ENCODE measurements around the gene TRIM2.

Gene TRIM2

DNA sequence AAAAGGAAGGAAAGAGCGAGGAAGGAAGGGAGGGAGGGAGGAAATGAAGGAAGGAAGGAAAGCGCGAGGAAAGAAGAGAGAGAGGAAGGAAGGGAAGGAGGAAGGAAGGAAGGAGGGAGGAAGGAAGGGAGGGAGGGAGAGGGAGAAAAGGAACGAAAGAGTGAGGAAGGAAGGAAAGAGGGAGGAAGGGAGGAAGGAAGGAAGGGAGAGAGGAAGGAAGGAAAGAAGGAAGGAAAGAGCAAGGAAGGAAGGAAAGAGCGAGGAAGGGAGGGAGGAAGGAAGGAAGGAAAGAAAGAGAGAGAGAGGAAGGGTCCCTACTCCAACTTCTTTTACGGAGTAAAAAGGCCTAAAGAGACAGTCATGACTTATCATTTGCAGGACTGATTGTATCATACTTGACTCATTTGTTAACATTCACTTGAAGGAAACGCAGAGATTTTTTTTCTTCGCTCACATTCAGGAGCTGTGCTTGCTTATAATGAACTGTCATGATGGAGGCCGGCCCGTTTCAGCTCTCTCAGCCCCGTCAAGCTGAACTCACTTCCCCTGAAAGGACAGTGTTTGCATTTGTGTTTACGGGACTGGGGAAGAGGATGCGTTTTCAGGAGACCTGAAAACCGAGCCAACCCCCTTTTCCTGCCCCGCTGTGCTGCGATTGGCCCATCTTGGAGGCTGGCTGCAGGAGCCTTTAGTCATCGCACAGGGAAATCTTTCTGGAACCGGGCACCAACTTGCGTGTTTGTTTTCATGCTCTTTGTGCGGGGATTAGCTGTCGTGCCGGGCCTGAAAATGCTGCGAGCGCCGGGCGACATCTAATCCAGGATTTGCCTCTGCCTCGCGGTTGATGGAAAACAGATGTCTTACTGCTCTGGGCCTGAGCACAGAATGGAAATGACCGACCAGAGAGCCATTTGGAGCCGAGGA lies 17.8 kb downstream of the TRIM2 start:
- no peak for DNase-seq (ENCODE audit: low read depth in 2 of 3, low spot score in 1 of 3)

DNA sequence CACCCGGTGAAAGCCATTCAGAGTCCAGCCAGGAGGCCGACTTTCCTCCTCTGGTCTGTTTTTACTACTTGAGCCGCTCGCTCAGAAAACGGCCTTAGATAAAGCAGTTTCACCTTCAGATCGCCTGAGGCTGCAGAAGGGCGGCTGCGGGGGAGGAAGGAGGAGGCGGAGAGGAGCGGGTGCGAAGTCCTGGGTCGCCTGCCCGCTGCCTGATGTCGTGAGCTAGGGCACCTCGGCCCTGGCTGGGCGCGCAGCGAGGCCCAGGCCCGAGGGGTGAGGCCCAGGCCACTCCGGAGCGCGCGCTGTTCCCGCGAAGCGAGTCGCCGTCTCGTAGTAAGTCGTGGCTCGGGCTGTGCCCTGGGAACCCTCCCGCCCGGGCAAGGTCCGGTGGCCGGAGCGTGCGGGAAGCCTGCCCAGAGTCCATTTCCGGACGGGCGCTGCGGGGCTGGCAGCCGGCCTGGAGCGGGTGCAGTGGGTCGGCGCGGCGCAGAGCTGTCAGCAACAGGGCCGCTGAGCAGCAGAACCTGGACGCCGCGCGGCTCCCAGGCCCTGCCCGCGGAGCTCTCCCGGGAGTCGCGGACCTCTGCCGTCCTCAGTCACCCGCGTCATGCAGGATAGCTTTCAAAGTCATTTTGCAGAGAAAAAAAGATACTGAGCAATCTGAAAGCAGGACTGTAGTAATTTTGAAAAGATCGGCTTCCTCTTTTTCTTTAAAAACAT lies 18.6 kb downstream of the TRIM2 start:
- DNase-seq (ENCODE audit: low read depth in 2 of 3, low spot score in 1 of 3): no peak

DNA sequence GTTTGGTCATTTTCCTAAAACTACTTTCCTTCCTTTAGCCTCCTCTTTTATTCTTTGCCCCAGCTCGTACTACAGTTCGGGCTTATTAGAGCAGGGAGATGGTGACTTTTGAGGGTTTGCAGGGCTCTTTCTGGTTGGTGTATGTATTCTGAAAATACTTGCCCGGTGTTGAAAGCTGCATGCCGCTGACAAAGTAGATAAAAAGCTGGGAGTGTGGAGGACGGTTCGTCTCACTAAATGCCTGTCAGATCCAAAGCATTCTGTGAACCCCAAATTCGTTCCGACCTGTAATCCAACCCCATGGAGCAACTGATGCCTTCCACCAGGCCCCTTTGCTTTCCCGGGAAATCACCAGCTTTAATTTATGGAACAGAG lies 19.2 kb downstream of the TRIM2 start:
- DNase-seq (ENCODE audit: low read depth in 2 of 3, low spot score in 1 of 3): no peak

DNA sequence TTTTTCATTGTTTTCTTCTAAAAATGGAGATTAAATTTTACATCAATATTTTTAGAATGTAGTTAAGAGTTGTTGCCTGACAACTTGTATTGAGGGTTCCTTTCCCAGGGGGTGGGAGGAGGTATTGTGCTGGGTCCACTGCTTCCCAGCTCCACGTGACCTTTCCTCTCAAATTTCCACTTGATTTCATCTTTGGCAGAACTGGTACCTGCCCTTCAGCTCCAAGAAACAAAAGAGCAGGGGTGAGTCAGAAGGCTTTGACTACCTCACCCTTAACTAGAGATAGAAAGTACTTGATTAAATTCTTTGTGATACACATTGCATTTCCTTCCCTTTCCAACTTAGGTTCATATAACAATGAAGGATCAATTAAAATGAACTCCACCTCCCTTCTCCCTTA lies 19.7 kb downstream of the TRIM2 start:
- no peak for DNase-seq (ENCODE audit: low read depth in 2 of 3, low spot score in 1 of 3)

DNA sequence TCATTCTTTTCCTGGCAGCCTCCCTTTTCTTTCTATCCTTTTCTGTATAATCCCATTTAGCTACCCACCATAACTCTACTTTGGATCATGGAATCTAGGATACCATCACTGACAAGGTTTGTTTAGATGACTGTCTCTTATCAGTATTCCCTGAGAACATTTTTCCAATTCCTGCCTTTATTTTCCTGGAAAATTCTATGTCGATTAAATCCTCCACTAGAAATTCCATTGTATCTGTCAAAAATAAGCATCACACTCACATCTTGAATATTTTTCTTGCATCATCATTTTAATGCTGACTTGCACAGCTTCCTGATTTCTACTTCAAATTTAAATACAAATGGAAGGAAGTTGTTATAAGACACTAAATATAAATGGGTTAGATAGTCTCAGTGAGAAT lies 20.2 kb downstream of the TRIM2 start:
- DNase-seq (ENCODE audit: low read depth in 2 of 3, low spot score in 1 of 3): no peak

DNA sequence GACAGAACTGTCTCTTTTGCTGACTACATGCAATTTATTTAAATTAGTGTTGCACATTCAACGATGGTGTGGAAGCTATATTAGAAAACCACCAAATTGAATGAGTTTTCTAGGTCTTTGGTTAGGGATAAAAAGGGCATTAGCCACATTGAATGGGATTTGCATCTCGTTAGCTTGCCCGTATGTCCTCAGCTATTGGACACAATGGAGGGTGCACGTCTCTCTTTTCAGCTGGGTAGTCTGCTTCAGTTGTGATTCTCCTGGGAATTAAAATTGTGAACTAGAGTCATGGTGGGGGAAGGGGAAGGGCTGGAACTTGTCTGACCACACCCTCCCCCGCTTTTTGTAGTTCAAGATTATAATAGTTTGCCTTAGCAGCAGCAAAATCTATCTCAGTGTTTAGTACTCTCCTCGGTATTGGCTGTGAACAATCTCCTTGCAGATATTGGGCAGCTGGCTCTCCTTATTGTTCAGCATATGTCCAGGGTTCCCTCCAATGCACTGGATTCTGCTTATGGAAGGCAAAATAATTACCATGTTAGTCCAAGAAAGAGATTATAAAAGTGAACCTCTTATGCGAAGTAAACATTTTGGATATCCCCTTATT lies 23.3 kb downstream of the TRIM2 start:
- DNase-seq (ENCODE audit: low read depth in 2 of 3, low spot score in 1 of 3): no peak

DNA sequence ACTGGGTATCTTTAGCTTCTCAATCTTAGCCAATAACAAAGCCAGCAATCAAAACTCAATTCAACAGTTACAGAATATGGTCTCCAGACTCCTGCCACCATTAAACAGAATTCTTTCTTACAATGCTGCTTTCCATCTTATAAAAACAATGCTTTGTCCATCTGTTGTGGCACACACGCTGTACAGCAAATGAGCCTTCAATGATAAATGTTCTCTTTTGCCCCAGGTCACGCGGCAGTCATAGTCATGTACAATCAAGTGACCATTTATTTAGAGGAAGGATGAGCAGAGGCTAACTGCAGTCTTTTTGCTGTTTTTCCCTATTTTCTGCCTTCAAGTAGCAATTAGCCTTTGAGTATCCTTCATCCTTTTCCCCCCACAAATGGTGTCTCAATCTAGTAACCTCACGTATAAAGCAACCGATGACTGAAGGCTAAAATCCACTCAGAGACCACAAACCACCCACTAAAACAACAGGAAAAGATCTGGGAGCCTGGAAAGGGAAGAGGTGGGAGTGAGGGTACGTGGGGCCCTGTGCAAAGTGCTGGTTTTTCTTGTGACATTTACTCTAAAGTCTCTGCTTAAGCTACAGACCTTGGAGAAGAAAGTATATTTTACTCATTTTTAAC lies 24.4 kb downstream of the TRIM2 start:
- no peak for DNase-seq (ENCODE audit: low read depth in 2 of 3, low spot score in 1 of 3)

DNA sequence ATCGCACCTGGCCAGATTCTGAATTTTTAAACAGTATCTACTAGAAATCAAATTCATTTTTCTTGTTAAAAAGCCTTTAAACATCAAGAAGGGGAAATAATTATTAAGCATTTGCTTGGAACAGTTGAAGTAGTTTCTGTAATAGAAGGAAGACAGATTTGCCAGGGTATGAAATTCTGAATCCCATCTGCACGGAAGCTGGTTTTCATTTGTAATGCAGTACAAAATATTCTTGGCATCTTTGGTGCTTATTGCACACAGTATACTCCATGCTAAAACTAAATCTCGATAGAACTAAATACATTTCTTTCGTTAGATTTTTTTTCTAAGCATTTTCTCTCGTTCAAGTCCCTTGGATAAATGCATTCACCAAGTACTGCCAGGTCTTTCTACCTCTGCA lies 25.3 kb downstream of the TRIM2 start:
- no peak for DNase-seq (ENCODE audit: low read depth in 2 of 3, low spot score in 1 of 3)

DNA sequence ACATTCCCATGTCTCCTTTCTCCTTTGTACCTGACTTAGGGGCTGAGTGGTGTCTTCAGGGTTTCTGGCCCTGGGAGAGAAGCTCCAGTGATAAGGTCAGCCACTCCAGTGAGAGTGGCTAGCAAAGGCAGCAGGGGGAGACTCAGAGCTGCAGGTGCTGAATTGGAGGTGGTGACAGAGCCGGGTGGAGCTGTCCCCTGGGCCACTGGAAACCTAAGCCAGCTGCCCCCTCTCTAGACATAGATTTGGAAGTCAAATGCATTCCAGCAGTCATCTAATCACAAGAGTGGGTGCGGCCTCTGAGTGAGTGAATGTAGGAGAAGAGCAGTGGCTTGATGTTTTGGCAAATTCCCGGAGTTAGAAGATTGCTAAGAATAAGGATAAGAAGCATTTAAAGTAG lies 28.5 kb downstream of the TRIM2 start:
- no peak for DNase-seq (ENCODE audit: low read depth in 2 of 3, low spot score in 1 of 3)

DNA sequence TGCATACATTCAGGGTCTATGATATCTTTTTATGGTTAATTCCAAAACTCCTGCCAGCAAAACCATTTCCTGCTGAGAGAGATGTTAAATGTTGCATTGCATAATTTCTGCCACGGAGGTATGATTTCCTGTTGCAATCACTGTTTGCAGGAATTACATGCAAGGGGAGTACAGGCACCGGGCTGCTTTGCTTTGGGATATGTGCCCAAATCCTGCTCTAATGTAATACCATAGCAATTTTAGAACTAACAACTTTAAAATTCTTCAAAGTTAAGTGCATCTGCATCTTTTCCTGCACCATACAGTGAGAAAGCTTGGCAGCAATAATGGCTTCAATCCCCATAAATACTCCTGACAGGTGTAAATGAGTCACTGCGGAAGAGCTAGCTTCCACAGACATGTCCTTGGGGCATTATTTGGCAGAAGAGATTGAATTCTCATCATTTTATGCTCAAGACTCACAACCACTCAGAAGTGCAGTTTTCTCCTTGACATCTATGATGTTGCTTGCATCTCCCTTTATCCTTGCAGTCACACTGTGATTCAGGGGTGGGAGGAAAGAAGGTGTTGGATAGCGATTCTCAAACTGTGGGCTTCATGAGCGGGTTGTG lies 29.6 kb downstream of the TRIM2 start:
- no peak for DNase-seq (ENCODE audit: low read depth in 2 of 3, low spot score in 1 of 3)

DNA sequence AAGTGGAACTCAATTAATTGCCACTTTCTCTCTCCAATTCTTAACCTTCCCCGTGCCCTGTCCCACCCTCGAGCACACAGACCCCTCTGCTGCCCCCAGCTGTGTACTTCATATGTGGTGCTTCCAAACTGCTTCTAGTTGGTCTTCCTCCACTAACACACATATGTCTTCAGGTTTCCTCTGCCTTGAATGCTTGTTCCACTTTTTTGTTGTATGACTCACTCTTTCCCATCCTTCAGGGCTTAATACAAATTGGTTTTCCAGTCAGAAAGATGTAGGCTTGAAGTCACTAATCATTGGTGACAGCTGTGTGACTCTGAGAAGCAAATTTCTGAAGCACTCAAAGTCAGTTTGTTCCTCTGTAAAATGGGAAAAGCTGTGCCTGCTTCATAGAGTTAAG lies 30.6 kb downstream of the TRIM2 start:
- DNase-seq (ENCODE audit: low read depth in 2 of 3, low spot score in 1 of 3): no peak

DNA sequence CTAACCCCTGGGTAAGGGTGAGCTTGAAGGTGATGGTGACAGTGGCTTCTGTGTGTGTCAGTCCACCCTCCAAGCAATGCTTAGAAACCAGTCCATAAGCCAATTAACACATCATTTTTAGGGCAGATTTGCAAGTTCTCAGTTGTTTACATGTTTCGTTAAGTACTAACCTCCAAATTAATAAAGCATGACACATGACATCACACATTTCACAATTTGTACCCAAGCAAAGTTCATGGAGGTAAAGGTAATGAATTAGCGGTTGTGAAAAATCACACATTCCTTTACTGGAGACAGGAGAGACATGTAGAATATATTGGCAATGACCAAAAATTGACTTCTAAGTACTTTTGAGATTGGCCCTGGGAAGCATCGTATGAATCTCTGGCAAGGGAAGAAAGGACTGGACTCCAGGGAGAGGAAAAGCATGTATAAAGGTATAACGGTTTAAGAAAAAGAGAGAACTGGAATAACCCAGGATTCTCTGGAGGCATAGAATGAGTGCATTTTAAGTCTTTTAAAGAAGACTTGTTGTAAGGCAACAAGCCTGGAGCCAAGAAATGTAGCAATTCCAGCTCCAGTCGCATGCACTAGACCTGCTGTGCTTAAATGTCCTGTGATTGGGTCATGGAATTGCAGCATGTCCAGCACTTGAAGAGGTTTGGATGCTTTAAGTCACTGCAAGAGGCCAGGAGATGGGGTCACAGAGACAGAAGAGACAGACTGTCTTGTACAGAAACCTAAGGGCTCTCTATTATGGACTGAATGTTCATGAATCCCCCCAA lies 34.1 kb downstream of the TRIM2 start:
- DNase-seq (ENCODE audit: low read depth in 2 of 3, low spot score in 1 of 3): no peak

DNA sequence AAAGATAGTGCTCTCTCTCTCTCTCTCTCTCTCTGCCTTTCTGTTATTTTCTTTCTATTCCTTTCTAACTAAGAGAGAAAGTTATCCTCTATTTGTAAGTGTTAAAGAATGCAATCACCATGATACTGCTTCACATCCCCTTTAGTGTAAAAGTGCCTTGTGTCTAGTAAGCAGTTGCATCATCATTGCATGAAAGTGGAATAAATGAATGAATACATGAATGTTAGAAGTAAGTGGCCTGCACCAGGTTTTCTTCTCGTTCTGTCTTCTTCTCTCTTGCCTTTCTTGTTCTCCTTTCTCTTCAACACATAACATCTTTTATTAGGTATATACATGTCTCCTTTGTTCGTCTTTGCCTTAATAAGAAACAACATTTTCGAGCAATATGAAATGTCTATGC lies 35.2 kb downstream of the TRIM2 start:
- DNase-seq (ENCODE audit: low read depth in 2 of 3, low spot score in 1 of 3): no peak

DNA sequence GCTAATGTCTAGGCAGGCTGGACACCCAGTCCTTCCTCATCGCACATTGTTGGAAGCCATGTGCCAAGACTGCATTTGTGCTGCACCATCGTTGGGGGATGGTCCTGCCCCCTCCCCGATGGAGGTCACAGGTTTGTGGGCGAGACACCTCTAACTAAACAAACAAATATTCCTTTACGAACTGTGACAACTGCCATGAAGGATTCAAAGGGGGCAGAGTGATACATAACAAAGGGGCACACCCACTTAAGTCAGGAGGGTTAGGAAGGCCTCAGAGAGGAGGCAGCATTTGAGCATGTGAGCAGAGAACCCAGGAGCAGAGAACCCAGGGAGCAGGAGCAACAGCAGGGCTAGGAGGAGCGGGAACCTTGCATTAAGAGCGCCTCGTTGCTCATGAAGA lies 37.1 kb downstream of the TRIM2 start:
- no peak for DNase-seq (ENCODE audit: low read depth in 2 of 3, low spot score in 1 of 3)

DNA sequence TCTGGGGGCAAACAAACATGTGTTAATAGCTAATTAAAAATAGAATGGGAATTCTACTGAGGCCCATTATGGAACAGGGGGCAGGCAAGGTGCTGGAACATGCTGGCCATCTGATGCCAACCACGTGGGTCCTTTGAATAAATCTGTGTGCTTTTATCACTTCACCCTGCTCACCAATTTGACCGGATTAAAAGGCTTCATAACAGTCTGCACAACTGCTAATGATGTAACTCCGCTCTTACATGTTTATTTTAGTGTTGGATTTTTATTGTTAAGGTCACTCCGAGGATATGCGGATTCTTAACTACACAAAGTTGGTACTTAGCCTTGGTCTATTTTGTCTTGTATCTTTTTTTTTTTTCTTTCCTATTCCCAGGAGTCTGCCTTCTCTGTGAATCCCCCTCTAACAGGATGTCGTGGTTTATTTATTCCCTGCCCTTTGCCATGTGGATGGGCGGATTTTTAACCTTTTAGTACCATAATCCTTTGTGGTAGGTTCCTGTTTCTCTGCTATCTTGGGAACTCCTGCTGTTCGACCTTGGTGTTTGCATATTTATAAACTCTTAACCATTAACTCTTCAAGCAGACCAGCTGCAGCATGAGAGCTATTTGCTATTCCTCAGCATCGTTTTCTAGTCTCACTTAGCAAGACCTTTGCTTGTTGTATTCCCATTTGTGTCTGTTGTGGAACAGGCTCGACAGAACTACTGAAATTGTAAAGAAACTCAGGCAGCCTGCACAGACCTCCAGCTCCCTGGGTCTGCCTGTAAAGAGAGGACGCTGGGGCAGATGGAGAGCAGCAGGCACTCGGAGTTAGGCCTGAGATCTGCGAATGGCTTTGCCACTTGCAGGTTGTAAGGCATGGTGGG lies 38.0 kb downstream of the TRIM2 start:
- no peak for DNase-seq (ENCODE audit: low read depth in 2 of 3, low spot score in 1 of 3)

DNA sequence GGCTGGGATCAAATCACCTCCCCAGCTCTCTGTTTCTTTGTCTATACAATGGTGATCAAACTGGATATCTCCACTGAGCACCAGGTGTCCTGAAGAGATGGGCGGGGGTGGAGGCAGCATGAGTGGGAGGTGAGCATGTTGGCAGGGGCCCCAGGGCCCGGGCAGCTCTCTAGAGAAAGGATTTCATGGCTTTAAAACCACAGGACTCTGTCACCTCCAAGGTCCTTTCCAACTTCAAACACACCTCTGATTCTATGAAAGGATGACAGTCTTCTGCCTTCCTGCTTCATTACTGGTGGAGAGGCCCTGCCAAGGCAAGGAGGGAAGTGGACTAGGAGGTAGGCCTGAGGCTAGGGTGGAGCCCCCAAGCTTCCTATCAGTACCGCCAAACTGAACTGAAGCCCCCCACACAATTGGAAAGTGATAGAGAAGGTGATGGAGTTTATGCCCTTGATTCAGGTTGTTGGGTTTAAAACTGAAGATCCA lies 38.6 kb downstream of the TRIM2 start:
- DNase-seq (ENCODE audit: low read depth in 2 of 3, low spot score in 1 of 3): no peak

DNA sequence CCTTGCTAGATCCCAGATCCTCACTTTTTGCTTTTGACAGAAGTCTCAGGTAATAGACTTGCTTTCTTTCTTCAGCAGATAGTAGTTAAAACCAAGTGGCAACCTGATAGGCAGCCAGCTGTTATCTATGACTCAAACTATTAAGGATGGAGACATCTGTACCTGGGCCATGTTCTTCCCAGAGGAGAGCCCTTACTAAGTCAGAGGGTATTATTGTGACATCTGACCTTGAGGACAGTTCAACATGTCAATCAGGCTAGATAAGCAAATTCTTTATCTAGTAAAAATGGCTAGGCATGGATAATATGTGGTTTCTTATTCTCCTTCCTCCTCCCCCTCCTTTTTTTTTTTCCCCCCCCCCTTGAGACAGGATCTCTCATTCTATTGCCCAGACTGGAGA lies 39.2 kb downstream of the TRIM2 start:
- DNase-seq (ENCODE audit: low read depth in 2 of 3, low spot score in 1 of 3): no peak

DNA sequence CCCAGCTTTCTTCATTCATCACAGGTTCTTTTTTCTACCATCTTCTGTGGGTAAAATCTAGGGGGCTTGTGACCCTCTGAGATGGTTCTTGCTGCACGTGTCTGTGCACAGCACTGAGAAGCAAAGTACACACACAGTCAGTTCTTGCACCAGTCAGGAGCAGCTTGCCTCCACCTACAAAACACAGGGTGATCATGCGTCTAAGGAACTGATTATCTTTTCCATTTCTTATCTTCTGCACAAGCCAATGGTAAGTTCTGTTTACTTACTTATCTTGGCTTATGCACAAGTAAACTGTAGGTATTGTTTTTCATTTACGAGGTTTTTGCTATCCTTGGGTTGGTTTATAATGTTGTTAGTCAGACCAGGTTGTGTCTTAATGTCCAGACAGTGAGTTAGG lies 40.7 kb downstream of the TRIM2 start:
- DNase-seq (ENCODE audit: low read depth in 2 of 3, low spot score in 1 of 3): no peak

DNA sequence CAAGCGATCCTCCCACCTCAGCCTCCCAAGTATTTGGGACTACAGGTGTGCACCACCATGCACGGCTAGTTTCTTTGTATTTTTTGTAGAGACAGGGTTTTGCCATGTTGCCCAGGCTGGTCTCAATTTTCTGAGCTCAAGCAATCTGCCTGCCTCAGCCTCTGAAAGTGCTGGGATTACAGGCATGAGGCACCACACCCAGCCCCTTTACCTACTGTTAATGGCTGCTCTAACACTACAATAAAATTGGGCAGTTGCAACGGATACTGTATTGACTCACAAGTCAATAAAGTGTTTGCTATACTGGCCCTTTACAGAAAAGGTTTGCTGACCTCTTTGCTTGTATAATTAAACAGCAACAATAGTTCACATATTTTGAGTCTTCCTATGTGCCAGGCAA lies 41.5 kb downstream of the TRIM2 start:
- DNase-seq (ENCODE audit: low read depth in 2 of 3, low spot score in 1 of 3): no peak
